Smooth muscle cell (in vitro differentiated cells): ENCODE data around the gene GBP7. TPM values are rescaled to one million over a fixed set of nuclear protein-coding genes. Genes with fewer than 3 reads are reported as not detected.

Experiments
- DNase-seq: peaks from one replicate; lab custom pipeline; 2025; ENCODE audit not compliant: unreplicated experiment; lab: John Stamatoyannopoulos, UW
- H2AFZ ChIP-seq: fragments of 200-600 bp; sonication (generic); 2 replicates; pipeline ENCODE4 v1.6.0; 2016; ENCODE audit warnings: antibody characterized with exemption, low read depth, mild to moderate bottlenecking
- H3F3A ChIP-seq: fragments of 200-600 bp; sonication (generic); 2 replicates; pipeline ENCODE4 v1.6.0; 2017; ENCODE audit warnings: antibody characterized with exemption, low read depth
- H3K27ac ChIP-seq: fragments of 200-600 bp; sonication (generic); 2 replicates; pipeline ENCODE4 v1.5.1; 2016; ENCODE audit warnings: low read depth, mild to moderate bottlenecking
- H3K27me3 ChIP-seq: fragments of 200-600 bp; sonication (generic); 2 replicates; pipeline ENCODE4 v1.6.1; 2016; ENCODE audit warnings: low read depth, mild to moderate bottlenecking
- H3K36me3 ChIP-seq: fragments of 200-600 bp; sonication (generic); 2 replicates; pipeline ENCODE4 v1.5.1; 2016; ENCODE audit warnings: low read depth
- H3K4me1 ChIP-seq: fragments of 200-600 bp; sonication (generic); 2 replicates; pipeline ENCODE4 v1.5.1; 2016; ENCODE audit warnings: low read depth
- H3K4me2 ChIP-seq: fragments of 200-600 bp; sonication (generic); 2 replicates; pipeline ENCODE4 v1.6.0; 2016; ENCODE audit warnings: mild to moderate bottlenecking
- H3K4me3 ChIP-seq: fragments of 200-600 bp; sonication (generic); 2 replicates; pipeline ENCODE4 v1.5.1; 2016; ENCODE audit warnings: mild to moderate bottlenecking
- H3K79me2 ChIP-seq: fragments of 200-600 bp; sonication (generic); 2 replicates; pipeline ENCODE4 v1.6.0; 2016; ENCODE audit warnings: low read depth, mild to moderate bottlenecking
- H3K9ac ChIP-seq: fragments of 200-600 bp; sonication (generic); 2 replicates; pipeline ENCODE4 v1.6.0; 2016; ENCODE audit warnings: low read depth
- H3K9me3 ChIP-seq: fragments of 200-600 bp; sonication (generic); replicated peaks from 2 replicates; pipeline ENCODE4 v1.5.1; 2016; ENCODE audit warnings: low read depth
- H4K20me1 ChIP-seq: fragments of 200-600 bp; sonication (generic); 2 replicates; pipeline ENCODE4 v1.6.0; 2016; ENCODE audit warnings: low read depth
- WGBS: methylation state at CpG from one replicate; pipeline ENCODE4 v1.1.7; 2016; ENCODE audit warnings: low lambda C conversion rate; 5-methylcytosine and 5-hydroxymethylcytosine counted together
- polyA plus RNA-seq: library from polyadenylated mRNA; unstranded; fragments of >200 nt; fragmentation: Nextera tagmentation; extraction: Ambion mirVana; gene quantifications from 2 replicates; pipeline ENCODE4 v1.2.1, GENCODE V29; 2016
- total RNA-seq: library from RNA; depleted of rRNA; stranded (reverse); fragments of >200 nt; gene quantifications from 2 replicates; pipeline ENCODE4 v1.2.3, GENCODE V29; 2014
- TF ChIP-seq, protein P1 (sequence below): fragments of 200-600 bp; sonication (generic); IDR thresholded peaks from 2 replicates; pipeline ENCODE4 v1.5.1; 2017; ENCODE audit warnings: borderline replicate concordance, mild to moderate bottlenecking, antibody characterized with exemption; ENCODE audit not compliant: insufficient read depth, poor library complexity, severe bottlenecking

GBP7 gene
- total and polyA plus RNA-seq, 2 experiments from 2014 or later = not detected

DNA sequence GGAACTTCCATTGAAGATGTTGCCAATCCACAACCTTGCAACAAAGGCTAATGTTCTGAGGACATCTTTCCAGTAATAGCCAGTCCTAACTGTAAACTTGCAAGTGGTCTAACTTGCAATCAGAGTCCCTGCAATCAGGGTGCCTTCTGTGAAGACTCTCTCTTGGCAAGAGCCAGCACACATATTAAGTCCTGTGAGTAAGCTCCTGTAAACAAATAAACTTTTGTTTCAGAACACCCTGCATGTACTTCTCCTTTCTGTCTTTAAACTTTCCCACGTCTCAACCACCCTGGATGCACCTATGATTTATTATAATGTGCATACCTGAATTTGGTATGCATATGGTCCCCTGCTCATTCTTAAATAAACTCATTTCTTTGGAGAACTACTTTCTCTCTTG lies 9.1 kb downstream of the GBP7 start:
- Histone ChIP-seq H2AFZ (no peak overlapping the region), H3K27ac (no peak overlapping the region), H3K9me3 (no peaks in the 10 kb centered on the region), H3K4me1 (no peaks in the 10 kb centered on the region), H3K9ac (no peak overlapping the region), H3K27me3 (no peaks in the 10 kb centered on the region), H3K36me3 (no peaks in the 10 kb centered on the region), H4K20me1 (no peaks in the 10 kb centered on the region), H3F3A (no peaks in the 10 kb centered on the region), H3K4me3 (no peak overlapping the region), H3K4me2 (no peak overlapping the region), H3K79me2 (no peaks in the 10 kb centered on the region)
- DNase-seq = no peak
- TF ChIP-seq, protein P1, sequence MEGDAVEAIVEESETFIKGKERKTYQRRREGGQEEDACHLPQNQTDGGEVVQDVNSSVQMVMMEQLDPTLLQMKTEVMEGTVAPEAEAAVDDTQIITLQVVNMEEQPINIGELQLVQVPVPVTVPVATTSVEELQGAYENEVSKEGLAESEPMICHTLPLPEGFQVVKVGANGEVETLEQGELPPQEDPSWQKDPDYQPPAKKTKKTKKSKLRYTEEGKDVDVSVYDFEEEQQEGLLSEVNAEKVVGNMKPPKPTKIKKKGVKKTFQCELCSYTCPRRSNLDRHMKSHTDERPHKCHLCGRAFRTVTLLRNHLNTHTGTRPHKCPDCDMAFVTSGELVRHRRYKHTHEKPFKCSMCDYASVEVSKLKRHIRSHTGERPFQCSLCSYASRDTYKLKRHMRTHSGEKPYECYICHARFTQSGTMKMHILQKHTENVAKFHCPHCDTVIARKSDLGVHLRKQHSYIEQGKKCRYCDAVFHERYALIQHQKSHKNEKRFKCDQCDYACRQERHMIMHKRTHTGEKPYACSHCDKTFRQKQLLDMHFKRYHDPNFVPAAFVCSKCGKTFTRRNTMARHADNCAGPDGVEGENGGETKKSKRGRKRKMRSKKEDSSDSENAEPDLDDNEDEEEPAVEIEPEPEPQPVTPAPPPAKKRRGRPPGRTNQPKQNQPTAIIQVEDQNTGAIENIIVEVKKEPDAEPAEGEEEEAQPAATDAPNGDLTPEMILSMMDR = no peak
- 71% methylated on average over 1 of the region's 1 CpG for WGBS

DNA sequence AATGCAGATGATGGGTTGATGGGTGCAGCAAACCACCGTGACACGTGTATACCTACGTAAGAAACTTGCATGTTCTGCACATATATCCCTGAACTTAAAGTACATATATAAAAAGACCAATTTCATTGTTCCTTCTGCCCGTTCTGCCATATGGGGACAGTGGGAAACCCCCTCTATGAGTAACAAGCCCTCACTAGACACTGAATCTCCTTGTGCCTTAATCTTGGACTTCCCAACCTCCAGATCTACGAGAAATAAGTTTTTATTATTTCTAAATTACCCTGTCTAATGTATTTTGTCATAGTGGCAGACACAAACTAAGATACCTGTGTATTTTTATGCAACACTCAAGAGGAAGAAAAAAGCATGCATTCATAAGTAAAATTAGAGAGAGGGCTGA lies 10.0 kb downstream of the GBP7 start:
- Histone ChIP-seq H3K36me3 (no peaks in the 10 kb centered on the region), H3F3A (no peaks in the 10 kb centered on the region), H3K9me3 (no peaks in the 10 kb centered on the region), H3K4me3 (no peak overlapping the region), H4K20me1 (no peaks in the 10 kb centered on the region), H3K9ac (no peak overlapping the region), H3K4me1 (no peaks in the 10 kb centered on the region), H3K27ac (no peak overlapping the region), H3K27me3 (no peaks in the 10 kb centered on the region), H2AFZ (no peak overlapping the region), H3K4me2 (no peak overlapping the region), H3K79me2 (no peaks in the 10 kb centered on the region)
- DNase-seq = no peak
- WGBS = 92% methylated on average over 5 of the region's 5 CpGs
- TF ChIP-seq, protein P1 = no peak

DNA sequence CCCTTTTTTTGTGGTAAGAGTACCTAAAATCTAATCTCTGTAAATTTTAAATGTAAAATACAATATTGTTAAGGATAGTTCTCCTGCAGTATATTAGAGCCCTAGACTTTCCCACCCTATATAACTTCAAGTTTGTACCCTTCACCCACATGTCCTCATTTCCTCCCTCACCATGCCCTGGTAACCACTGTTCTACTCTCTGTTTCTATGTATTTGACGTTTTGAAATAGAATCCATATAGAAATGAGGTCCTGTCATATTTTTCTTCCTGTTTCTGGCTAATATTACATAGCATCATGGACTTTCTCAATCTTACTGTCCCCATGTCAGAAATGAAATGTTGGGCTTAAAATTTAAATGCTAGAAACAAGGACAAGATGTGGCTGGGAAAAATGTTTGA lies 24.8 kb downstream of the GBP7 start:
- H3K9me3 ChIP-seq = no peaks in the 10 kb centered on the region
- no peaks in the 10 kb centered on the region for H3K27me3 ChIP-seq
- no peaks in the 10 kb centered on the region for H4K20me1 ChIP-seq
- H3K27ac ChIP-seq = no peak overlapping the region
- H3K4me3 ChIP-seq = no peak overlapping the region
- TF ChIP-seq, protein P1 = no peak
- WGBS = 72% methylated on average over 1 of the region's 1 CpG
- no peak overlapping the region for H3K9ac ChIP-seq
- H3K79me2 ChIP-seq = no peaks in the 10 kb centered on the region
- no peaks in the 10 kb centered on the region for H3K4me1 ChIP-seq
- no peak overlapping the region for H2AFZ ChIP-seq
- H3K4me2 ChIP-seq = no peak overlapping the region
- H3F3A ChIP-seq = no peaks in the 10 kb centered on the region
- DNase-seq = no peak
- no peaks in the 10 kb centered on the region for H3K36me3 ChIP-seq

DNA sequence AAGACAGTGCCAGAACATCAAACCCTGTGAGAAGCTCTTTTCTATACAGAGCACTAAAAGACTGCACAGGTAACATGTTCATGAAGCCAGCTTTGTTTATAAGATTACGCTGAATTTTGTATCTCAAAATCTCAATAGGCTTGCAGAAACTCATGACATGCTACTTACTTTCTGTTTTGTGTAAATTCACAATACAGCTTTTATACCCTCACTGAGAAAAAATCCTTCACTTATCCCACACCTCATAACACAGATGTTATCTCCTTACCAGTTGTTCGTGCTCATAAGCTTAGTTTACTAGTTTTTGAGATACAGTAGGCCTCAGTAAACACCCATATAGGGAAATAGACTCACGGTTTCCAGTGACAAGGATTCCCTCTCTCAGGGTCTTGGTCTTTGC lies 25.8 kb downstream of the GBP7 start:
- Histone ChIP-seq H3K36me3 (no peaks in the 10 kb centered on the region), H2AFZ (peak overlapping the region; percentile 35), H3K27me3 (no peaks in the 10 kb centered on the region), H3F3A (no peaks in the 10 kb centered on the region), H3K4me3 (no peak overlapping the region), H3K9me3 (no peaks in the 10 kb centered on the region), H4K20me1 (no peaks in the 10 kb centered on the region), H3K4me2 (no peak overlapping the region), H3K4me1 (no peaks in the 10 kb centered on the region), H3K27ac (no peak overlapping the region), H3K79me2 (no peaks in the 10 kb centered on the region), H3K9ac (no peak overlapping the region)
- no peak for DNase-seq
- TF ChIP-seq, protein P1 = no peak
- WGBS = 32% methylated on average over 3 of the region's 3 CpGs
